Measurements from ENCODE around the gene FTH1. TPM values are rescaled to one million over a fixed set of nuclear protein-coding genes. Genes with fewer than 3 reads are reported as not detected.
A peak's percentile ranks its signal among the peaks of the same experiment; 100 is the strongest.

Gene FTH1
- total and polyA plus RNA-seq, 2 of the 13 experiments (the other 11 are each of a cell fraction or from before 2014, with no cell fraction given), result 607 to 760 TPM

- no peak for TF ChIP-seq HMGXB3 (CRISPR knock-in tag; IDR thresholded peaks at IDR 0.05; ENCODE audit: borderline replicate concordance)
- TF ChIP-seq CERS6 (CRISPR knock-in tag; IDR thresholded peaks at IDR 0.05), result no peak
- peak; percentile 9; the same call in 1 of the 2 replicates for TF ChIP-seq PHF8 (CRISPR knock-in tag; IDR thresholded peaks at IDR 0.05)
- TF ChIP-seq NFKB2 (CRISPR knock-in tag; IDR thresholded peaks at IDR 0.05; ENCODE audit: borderline replicate concordance), result peak; percentile 66; the same call in 1 of the 2 replicates
- 0 out of 2 replicates have a peak, but pooled peaks have one; percentile 11 for TF ChIP-seq ZNF790 (CRISPR knock-in tag; IDR thresholded peaks at IDR 0.05; ENCODE audit: borderline replicate concordance)
- no peak for TF ChIP-seq ZNF704 (CRISPR knock-in tag; IDR thresholded peaks at IDR 0.05; ENCODE audit: borderline replicate concordance)
- TF ChIP-seq PREB (CRISPR knock-in tag; IDR thresholded peaks at IDR 0.05), result no peak
- 0 out of 2 replicates have a peak, but pooled peaks have one; percentile 20 for TF ChIP-seq ZNF691 (CRISPR knock-in tag; IDR thresholded peaks at IDR 0.05; ENCODE audit: borderline replicate concordance, low read depth)
- TF ChIP-seq RBM22 (optimal IDR thresholded peaks at IDR 0.05; ENCODE audit: low read length), result peak; percentile 11
- TF ChIP-seq NR2C2 (CRISPR knock-in tag; IDR thresholded peaks at IDR 0.05; ENCODE audit: borderline replicate concordance), result no peak; the same call in 1 of the 2 replicates
- peak; percentile 90 for TF ChIP-seq ZNF747 (CRISPR knock-in tag; IDR thresholded peaks at IDR 0.05; ENCODE audit: borderline replicate concordance)
- 0 out of 2 replicates have a peak, but pooled peaks have one; percentile 59 for TF ChIP-seq MAZ (IDR thresholded peaks at IDR 0.05; ENCODE audit: borderline replicate concordance, low read depth, low read length)
- peak; percentile 81 for TF ChIP-seq MAZ (CRISPR knock-in tag; IDR thresholded peaks at IDR 0.05; ENCODE audit: low read depth)
- TF ChIP-seq ZNF7 (CRISPR knock-in tag; IDR thresholded peaks at IDR 0.05), result no peak
- TF ChIP-seq ZKSCAN1 (IDR thresholded peaks at IDR 0.05; ENCODE audit: low read length), result no peak
- peak; percentile 34; the same call in 1 of the 2 replicates for TF ChIP-seq SAFB2 (CRISPR knock-in tag; IDR thresholded peaks at IDR 0.05; ENCODE audit: borderline replicate concordance, low read depth)
- peak; percentile 57; the same call in 1 of the 2 replicates for TF ChIP-seq ZNF766 (CRISPR knock-in tag; IDR thresholded peaks at IDR 0.05; ENCODE audit: borderline replicate concordance)
- no peak for TF ChIP-seq ZNF260 (CRISPR knock-in tag; IDR thresholded peaks at IDR 0.05; ENCODE audit: borderline replicate concordance, low read depth)
These were observed 5.4 kb upstream of the FTH1 start (continued) for GRCh38 chr11:61972672-61973475.

All from HepG2 (cell line).